ENCODE measurements around the gene DSCAM.

DSCAM gene

GRCh38 chr21:40662889-40663288 lies 184.1 kb downstream of the DSCAM start:
- no peak for TF ChIP-seq CTCF (IDR thresholded peaks at IDR 0.05; ENCODE audit: extremely low read depth, insufficient read depth, missing control alignments)
- DNase-seq (ENCODE audit: low spot score), result no peak
- in situ Hi-C loops (cut with MboI; ENCODE audit: low pct_unique_long_range_greater_than_20kb, low sequenced_read_pairs, unreplicated experiment), result no loop called here

- in situ Hi-C loops (cut with MboI; ENCODE audit: low pct_unique_long_range_greater_than_20kb, low sequenced_read_pairs, unreplicated experiment), result no loop called here
- no peak for DNase-seq (ENCODE audit: low spot score)
- TF ChIP-seq CTCF (IDR thresholded peaks at IDR 0.05; ENCODE audit: extremely low read depth, insufficient read depth, missing control alignments), result no peak
Observed at GRCh38 chr21:40660461-40660860, 186.5 kb downstream of the DSCAM start.

- TF ChIP-seq CTCF (IDR thresholded peaks at IDR 0.05; ENCODE audit: extremely low read depth, insufficient read depth, missing control alignments), result no peak
- DNase-seq (ENCODE audit: low spot score), result no peak
- in situ Hi-C loops (cut with MboI; ENCODE audit: low pct_unique_long_range_greater_than_20kb, low sequenced_read_pairs, unreplicated experiment), result no loop called here
Observed at GRCh38 chr21:40658311-40658710, 188.6 kb downstream of the DSCAM start.

- DNase-seq (ENCODE audit: low spot score), result no peak
- in situ Hi-C loops (cut with MboI; ENCODE audit: low pct_unique_long_range_greater_than_20kb, low sequenced_read_pairs, unreplicated experiment), result no loop called here
Observed at GRCh38 chr21:40652436-40652835, 194.5 kb downstream of the DSCAM start.

GRCh38 chr21:40647706-40648105 lies 199.3 kb downstream of the DSCAM start:
- DNase-seq (ENCODE audit: low spot score), result no peak
- no peak for TF ChIP-seq CTCF (IDR thresholded peaks at IDR 0.05; ENCODE audit: extremely low read depth, insufficient read depth, missing control alignments)
- in situ Hi-C loops (cut with MboI; ENCODE audit: low pct_unique_long_range_greater_than_20kb, low sequenced_read_pairs, unreplicated experiment), result no loop called here

More at GRCh38 chr21:40652436-40652835, 194.5 kb downstream of the DSCAM start:
- no peak for TF ChIP-seq CTCF (IDR thresholded peaks at IDR 0.05; ENCODE audit: extremely low read depth, insufficient read depth, missing control alignments)

GRCh38 chr21:40646651-40647050 lies 200.3 kb downstream of the DSCAM start:
- TF ChIP-seq CTCF (IDR thresholded peaks at IDR 0.05; ENCODE audit: extremely low read depth, insufficient read depth, missing control alignments), result no peak

GRCh38 chr21:40641042-40641441 lies 205.9 kb downstream of the DSCAM start:
- TF ChIP-seq CTCF (IDR thresholded peaks at IDR 0.05; ENCODE audit: extremely low read depth, insufficient read depth, missing control alignments), result no peak
- DNase-seq (ENCODE audit: low spot score), result no peak
- in situ Hi-C loops (cut with MboI; ENCODE audit: low pct_unique_long_range_greater_than_20kb, low sequenced_read_pairs, unreplicated experiment), result no loop called here

More at GRCh38 chr21:40646651-40647050, 200.3 kb downstream of the DSCAM start:
- no peak for DNase-seq (ENCODE audit: low spot score)
- in situ Hi-C loops (cut with MboI; ENCODE audit: low pct_unique_long_range_greater_than_20kb, low sequenced_read_pairs, unreplicated experiment), result no loop called here

All from GM13977 (cell line).